GM19397 (cell line): ENCODE measurements around the gene ANKS1A.
"Not testable (repeated sequence)": the region's sequence is repeated elsewhere in the genome, so short reads cannot be mapped to it uniquely, and the experiment has no call there.

Source experiments
- ATAC-seq: cut with Tn5 transposase; IDR thresholded peaks from one replicate; pipeline ENCODE4 v1.9.1; 2021; ENCODE audit warnings: mild to moderate bottlenecking, moderate library complexity; ENCODE audit not compliant: unreplicated experiment

Gene ANKS1A

GRCh38 chr6:34888874-34889555, at the start of gene ANKS1A:
TSS of gene ANKS1A (plus strand) at chr6:34889255. CDS start at chr6:34889403, 148 bp downstream.
- ATAC-seq, result peak; percentile 55

- no peak for ATAC-seq
These were observed 49.2 kb upstream of the ANKS1A start for GRCh38 chr6:34839666-34840352.

GRCh38 chr6:34849066-34849465, 40.0 kb upstream of the ANKS1A start:
- not testable (repeated sequence) for ATAC-seq

- ATAC-seq, result no peak
These were observed 37.7 kb upstream of the ANKS1A start for GRCh38 chr6:34851361-34851760.

- no peak for ATAC-seq
These were observed 36.5 kb upstream of the ANKS1A start for GRCh38 chr6:34852406-34853085.

- ATAC-seq, result no peak
These were observed 33.6 kb upstream of the ANKS1A start for GRCh38 chr6:34855463-34855862.

GRCh38 chr6:34858681-34859080, 30.4 kb upstream of the ANKS1A start:
- no peak for ATAC-seq

GRCh38 chr6:34859951-34860350, 29.1 kb upstream of the ANKS1A start:
- ATAC-seq, result no peak

GRCh38 chr6:34860776-34861175, 28.3 kb upstream of the ANKS1A start:
- no peak for ATAC-seq

- no peak for ATAC-seq
These were observed 25.0 kb upstream of the ANKS1A start for GRCh38 chr6:34864007-34864406.

- no peak for ATAC-seq
These were observed 23.9 kb upstream of the ANKS1A start for GRCh38 chr6:34865107-34865506.

GRCh38 chr6:34866509-34866908, 22.5 kb upstream of the ANKS1A start:
- ATAC-seq, result no peak

- no peak for ATAC-seq
These were observed 21.6 kb upstream of the ANKS1A start for GRCh38 chr6:34867484-34867883.

GRCh38 chr6:34871853-34872252, 17.2 kb upstream of the ANKS1A start:
- no peak for ATAC-seq

- no peak for ATAC-seq
These were observed 16.7 kb upstream of the ANKS1A start for GRCh38 chr6:34872332-34872731.

- ATAC-seq, result no peak
These were observed 13.5 kb upstream of the ANKS1A start for GRCh38 chr6:34875292-34876213.

- no peak for ATAC-seq
These were observed 12.6 kb upstream of the ANKS1A start for GRCh38 chr6:34876472-34876871.

- no peak for ATAC-seq
These were observed 11.8 kb upstream of the ANKS1A start for GRCh38 chr6:34877259-34877658.

- no peak for ATAC-seq
These were observed 11.1 kb upstream of the ANKS1A start for GRCh38 chr6:34877869-34878485.

- ATAC-seq, result not testable (repeated sequence)
These were observed 5.0 kb upstream of the ANKS1A start for GRCh38 chr6:34884073-34884472.
